ENCODE data around the gene PLEKHG1. TPM values are rescaled to one million over a fixed set of nuclear protein-coding genes. Genes with fewer than 3 reads are reported as not detected.

Gene PLEKHG1
- total RNA-seq, 4 donors from 2014 or later = 12.5 to 48.4 (median 32.3) TPM

DNA sequence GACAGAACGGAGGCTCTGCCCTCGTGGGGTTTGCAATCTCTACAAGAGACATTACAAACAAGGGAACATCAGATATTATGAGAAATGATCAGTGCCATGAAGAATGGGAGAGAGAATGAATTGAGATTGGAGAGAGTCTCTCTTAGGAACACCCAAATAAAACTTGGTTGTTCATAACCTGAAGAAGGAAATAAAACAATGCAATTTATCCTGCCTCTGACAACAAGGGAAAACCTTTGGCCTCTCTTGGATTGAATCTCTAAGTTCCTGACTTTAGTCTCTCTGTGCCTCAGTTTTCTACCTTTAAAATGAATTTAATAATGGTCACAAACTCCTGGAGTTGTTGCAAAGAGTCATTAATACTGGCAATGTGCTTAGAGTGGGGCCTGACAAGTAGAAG, 21.1 kb downstream of the PLEKHG1 start:
- no peaks in the 10 kb centered on the region for H3K9me3 ChIP-seq
- H3K27me3 ChIP-seq = no peaks in the 10 kb centered on the region
- no peaks in the 10 kb centered on the region for H3K36me3 ChIP-seq
- no peak overlapping the region for H3K4me3 ChIP-seq (replicated peaks in 1 of 3)
- TF ChIP-seq, protein P1, sequence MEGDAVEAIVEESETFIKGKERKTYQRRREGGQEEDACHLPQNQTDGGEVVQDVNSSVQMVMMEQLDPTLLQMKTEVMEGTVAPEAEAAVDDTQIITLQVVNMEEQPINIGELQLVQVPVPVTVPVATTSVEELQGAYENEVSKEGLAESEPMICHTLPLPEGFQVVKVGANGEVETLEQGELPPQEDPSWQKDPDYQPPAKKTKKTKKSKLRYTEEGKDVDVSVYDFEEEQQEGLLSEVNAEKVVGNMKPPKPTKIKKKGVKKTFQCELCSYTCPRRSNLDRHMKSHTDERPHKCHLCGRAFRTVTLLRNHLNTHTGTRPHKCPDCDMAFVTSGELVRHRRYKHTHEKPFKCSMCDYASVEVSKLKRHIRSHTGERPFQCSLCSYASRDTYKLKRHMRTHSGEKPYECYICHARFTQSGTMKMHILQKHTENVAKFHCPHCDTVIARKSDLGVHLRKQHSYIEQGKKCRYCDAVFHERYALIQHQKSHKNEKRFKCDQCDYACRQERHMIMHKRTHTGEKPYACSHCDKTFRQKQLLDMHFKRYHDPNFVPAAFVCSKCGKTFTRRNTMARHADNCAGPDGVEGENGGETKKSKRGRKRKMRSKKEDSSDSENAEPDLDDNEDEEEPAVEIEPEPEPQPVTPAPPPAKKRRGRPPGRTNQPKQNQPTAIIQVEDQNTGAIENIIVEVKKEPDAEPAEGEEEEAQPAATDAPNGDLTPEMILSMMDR (IDR thresholded peaks at IDR 0.05) = no peak
- no peak for TF ChIP-seq POLR2A (IDR thresholded peaks at IDR 0.05)
- intact Hi-C loops (cut with DNase I) = no loop called here
- DNase-seq = no peak
- 91 to 93% methylated on average over 2 of the region's 2 CpGs for WGBS, 2 donors
- no peak overlapping the region for H3K27ac ChIP-seq
- H3K4me1 ChIP-seq = no peaks in the 10 kb centered on the region

GRCh38 chr6:150622476-150622875, 22.8 kb downstream of the PLEKHG1 start:
- Histone ChIP-seq H3K27me3 (no peaks in the 10 kb centered on the region), H3K4me1 (no peaks in the 10 kb centered on the region), H3K27ac (no peak overlapping the region), H3K9me3 (no peaks in the 10 kb centered on the region), H3K36me3 (no peaks in the 10 kb centered on the region), H3K4me3 (replicated peaks in 1 of 3) (no peak overlapping the region)
- DNase-seq = no peak
- no peak for TF ChIP-seq POLR2A (IDR thresholded peaks at IDR 0.05)
- TF ChIP-seq, protein P1 (IDR thresholded peaks at IDR 0.05) = no peak
- WGBS, 2 donors = 90 to 91% methylated on average over 4 of the region's 4 CpGs
- intact Hi-C loops (cut with DNase I) = no loop called here

DNA sequence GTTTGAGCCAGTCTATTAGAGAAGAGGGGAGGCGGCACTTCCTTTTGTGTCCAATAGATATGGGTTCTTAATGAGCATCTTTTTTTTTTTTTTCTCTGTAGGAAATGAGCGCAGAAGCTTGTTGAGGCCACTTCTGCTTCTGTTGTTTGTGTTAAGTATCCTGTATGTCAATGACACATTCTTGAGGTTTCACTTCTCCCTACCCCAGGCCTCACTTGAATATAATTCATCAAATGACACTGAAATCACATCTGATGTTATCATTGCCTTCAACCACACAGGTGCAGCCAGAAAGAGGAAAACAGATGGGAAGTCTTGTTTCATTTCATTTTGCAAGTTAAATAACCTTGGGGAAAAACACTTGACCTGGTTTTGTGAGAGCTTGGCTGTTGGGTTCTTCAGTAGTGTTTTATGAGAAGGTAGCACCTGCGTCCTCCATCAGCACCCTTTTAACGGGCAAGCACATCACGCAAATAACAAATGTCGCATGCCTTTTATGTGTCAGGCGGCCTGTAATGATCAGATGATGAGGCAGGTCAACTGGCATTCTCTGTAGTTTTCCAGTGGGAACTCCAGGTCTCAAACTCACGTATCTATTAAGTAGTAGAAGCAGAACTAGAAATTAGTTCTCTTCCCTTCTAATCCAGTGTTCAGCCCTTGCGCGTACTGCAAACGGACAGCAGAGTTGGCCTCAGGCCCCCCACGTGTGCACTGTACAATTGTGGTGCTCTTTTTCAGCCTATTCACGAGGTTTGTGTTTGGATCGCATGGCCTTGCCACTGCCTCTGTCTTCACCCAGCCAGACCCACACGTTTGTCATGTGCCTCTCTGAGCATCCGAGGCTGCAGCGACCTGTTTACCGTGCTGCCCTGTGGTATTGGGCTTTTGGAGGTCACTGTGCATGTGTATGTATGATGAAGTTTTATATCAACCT, 23.5 kb downstream of the PLEKHG1 start:
- Histone ChIP-seq H3K36me3 (no peaks in the 10 kb centered on the region), H3K4me3 (replicated peaks in 1 of 3) (no peak overlapping the region), H3K27ac (no peak overlapping the region), H3K4me1 (no peaks in the 10 kb centered on the region), H3K9me3 (no peaks in the 10 kb centered on the region), H3K27me3 (no peaks in the 10 kb centered on the region)
- intact Hi-C loops (cut with DNase I) = no loop called here
- no peak for DNase-seq
- no peak for TF ChIP-seq POLR2A (IDR thresholded peaks at IDR 0.05)
- WGBS, 2 donors = 85 to 91% methylated on average over 17 to 18 of the region's 18 CpGs

GRCh38 chr6:150624191-150624590, 24.5 kb downstream of the PLEKHG1 start:
- TF ChIP-seq POLR2A (IDR thresholded peaks at IDR 0.05) = no peak
- TF ChIP-seq, protein P1 (IDR thresholded peaks at IDR 0.05) = no peak
- intact Hi-C loops (cut with DNase I) = no loop called here
- H3K27me3 ChIP-seq = no peaks in the 10 kb centered on the region
- no peaks in the 10 kb centered on the region for H3K9me3 ChIP-seq
- H3K27ac ChIP-seq = no peak overlapping the region
- 84 to 96% methylated on average over 5 of the region's 5 CpGs for WGBS, 2 donors
- H3K36me3 ChIP-seq = no peaks in the 10 kb centered on the region
- no peak overlapping the region for H3K4me3 ChIP-seq (replicated peaks in 1 of 3)
- H3K4me1 ChIP-seq = no peaks in the 10 kb centered on the region
- no peak for DNase-seq

DNA sequence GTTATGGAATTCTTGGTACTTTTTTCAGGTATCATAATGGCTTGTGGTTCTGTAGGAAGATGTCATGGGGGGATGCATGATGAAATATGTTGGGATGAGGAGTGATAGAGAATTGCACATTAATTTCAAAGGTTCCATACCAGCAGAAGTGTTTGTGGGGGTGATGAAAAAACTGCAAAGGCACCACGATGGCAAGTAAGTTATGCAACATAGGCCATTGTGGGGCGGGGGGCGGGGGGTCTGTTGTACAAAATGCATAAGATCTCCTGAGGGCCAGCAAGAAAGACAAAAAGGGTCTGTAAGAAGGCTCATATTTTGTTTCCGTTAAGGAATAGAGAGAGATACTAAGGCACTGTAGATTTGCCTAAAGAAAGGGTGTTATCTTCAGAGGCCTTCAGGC, 26.2 kb downstream of the PLEKHG1 start:
- DNase-seq = no peak
- no peak overlapping the region for H3K4me3 ChIP-seq (replicated peaks in 1 of 3)
- 97 to 98% methylated on average over 4 of the region's 4 CpGs for WGBS, 2 donors
- intact Hi-C loops (cut with DNase I) = no loop called here
- H3K27me3 ChIP-seq = no peaks in the 10 kb centered on the region
- no peak overlapping the region for H3K27ac ChIP-seq
- TF ChIP-seq, protein P1 (IDR thresholded peaks at IDR 0.05) = no peak
- no peak for TF ChIP-seq POLR2A (IDR thresholded peaks at IDR 0.05)
- no peaks in the 10 kb centered on the region for H3K36me3 ChIP-seq
- H3K9me3 ChIP-seq = no peaks in the 10 kb centered on the region
- H3K4me1 ChIP-seq = no peaks in the 10 kb centered on the region

Measured in thyroid gland (tissue), 4 donors.